Colonic mucosa (tissue), 4 donors: ENCODE results near the gene CLEC4M. TPM values are rescaled to one million over a fixed set of nuclear protein-coding genes. Genes with fewer than 3 reads are reported as not detected.

Experiments used
- DNase-seq: peaks from one replicate; pipeline ENCODE4 v3.0.0-alpha.2; 2020
- H3K27ac ChIP-seq: fragments of 200-600 bp; one replicate; pipeline ENCODE4 v1.8.0; 2021
- H3K27me3 ChIP-seq: fragments of 200-600 bp; one replicate; pipeline ENCODE4 v1.8.0; 2021
- H3K36me3 ChIP-seq: fragments of 200-600 bp; one replicate; pipeline ENCODE4 v1.8.0; 2021
- H3K4me1 ChIP-seq: fragments of 200-600 bp; one replicate; pipeline ENCODE4 v1.8.0; 2021; ENCODE audit warnings: mild to moderate bottlenecking
- H3K4me3 ChIP-seq: fragments of 200-600 bp; one replicate; pipeline ENCODE4 v1.8.0; 2021
- H3K9ac ChIP-seq, 2 donors: one replicate each; pipeline ENCODE4 v1.7.0; 2013; ENCODE audit warnings: control low read depth in 2 of 2, low read depth in 2 of 2, low read length in 2 of 2
- H3K9me3 ChIP-seq: fragments of 200-600 bp; one replicate; pipeline ENCODE4 v1.8.0; 2021
- CTCF ChIP-seq: fragments of 200-600 bp; IDR thresholded peaks from one replicate; pipeline ENCODE4 v1.8.0; 2022; ENCODE audit warnings: antibody characterized with exemption, mild to moderate bottlenecking
- intact Hi-C: fragments of 100-400 bp; cut with DNase I; formaldehyde crosslinking; loops from one replicate; pipeline ENCODE4 v1.14.1; 2022
- total RNA-seq, 2 donors: library from RNA; stranded (reverse); fragmentation: NEBNext Ultra II Directional in 1 of 2; extraction: Animal tissue kit (Norgen Biotek cat#: 25700) in 1 of 2; gene quantifications; one replicate each; pipeline ENCODE4 v1.2.1, GENCODE V29; 2021
- donor health status: healthy.
- donor health status: DM: no; HTN: no; CAD: no.
- donor health status: DM: no; HTN: no; CAD: no.

CLEC4M gene
- total RNA-seq, 2 donors from 2014 or later, result not detected

- no peak for DNase-seq
- intact Hi-C loops, result no loop called here
- H3K4me1 ChIP-seq, result no peaks in the 10 kb centered on the region
- no peaks in the 10 kb centered on the region for H3K36me3 ChIP-seq
- peaks cover 26% of the 10 kb centered on the region for H3K27me3 ChIP-seq
- no peak overlapping the region for H3K4me3 ChIP-seq
- no peak overlapping the region for H3K27ac ChIP-seq
- H3K9me3 ChIP-seq, result no peaks in the 10 kb centered on the region
- no peak overlapping the region for H3K9ac ChIP-seq
- no peak for TF ChIP-seq CTCF
These were observed 21.0 kb downstream of the CLEC4M start for GRCh38 chr19:7783991-7784423.

- no peak for TF ChIP-seq CTCF
- no peaks in the 10 kb centered on the region for H3K36me3 ChIP-seq
- no peak overlapping the region for H3K27ac ChIP-seq
- H3K9me3 ChIP-seq, result no peaks in the 10 kb centered on the region
- no peak overlapping the region for H3K4me3 ChIP-seq
- no peaks in the 10 kb centered on the region for H3K4me1 ChIP-seq
- no peak for DNase-seq
- peaks cover 34% of the 10 kb centered on the region for H3K27me3 ChIP-seq
- intact Hi-C loops, result no loop called here
- H3K9ac ChIP-seq, result no peak overlapping the region
These were observed 21.8 kb downstream of the CLEC4M start for GRCh38 chr19:7784856-7785255.

GRCh38 chr19:7787141-7787540 lies 24.1 kb downstream of the CLEC4M start:
- Histone ChIP-seq H3K4me3 (no peak overlapping the region), H3K4me1 (no peaks in the 10 kb centered on the region), H3K9me3 (no peaks in the 10 kb centered on the region), H3K36me3 (no peaks in the 10 kb centered on the region), H3K27ac (no peak overlapping the region), H3K27me3 (peaks cover 34% of the 10 kb centered on the region), H3K9ac (no peak overlapping the region)
- no peak for TF ChIP-seq CTCF
- intact Hi-C loops, result no loop called here
- DNase-seq, result peak; percentile 25

GRCh38 chr19:7787602-7788177 lies 24.6 kb downstream of the CLEC4M start:
- no peak overlapping the region for H3K9ac ChIP-seq
- no peak for DNase-seq
- H3K27ac ChIP-seq, result no peak overlapping the region
- intact Hi-C loops, result no loop called here
- H3K4me1 ChIP-seq, result no peaks in the 10 kb centered on the region
- H3K4me3 ChIP-seq, result no peak overlapping the region
- TF ChIP-seq CTCF, result no peak
- no peaks in the 10 kb centered on the region for H3K9me3 ChIP-seq
- H3K27me3 ChIP-seq, result peaks cover 34% of the 10 kb centered on the region
- H3K36me3 ChIP-seq, result no peaks in the 10 kb centered on the region

GRCh38 chr19:7788178-7788932 lies 25.3 kb downstream of the CLEC4M start:
- H3K27ac ChIP-seq, result no peak overlapping the region
- H3K9ac ChIP-seq, result no peak overlapping the region
- TF ChIP-seq CTCF, result no peak
- H3K27me3 ChIP-seq, result peaks cover 34% of the 10 kb centered on the region
- H3K4me1 ChIP-seq, result no peaks in the 10 kb centered on the region
- no peaks in the 10 kb centered on the region for H3K9me3 ChIP-seq
- intact Hi-C loops, result no loop called here
- H3K36me3 ChIP-seq, result no peaks in the 10 kb centered on the region
- DNase-seq, result no peak
- H3K4me3 ChIP-seq, result no peak overlapping the region
